ENCODE data around the gene ANKIB1. TPM values are rescaled to one million over a fixed set of nuclear protein-coding genes. Genes with fewer than 3 reads are reported as not detected.
A peak's percentile ranks its signal among the peaks of the same experiment; 100 is the strongest.
"Not testable (repeated sequence)": the region's sequence is repeated elsewhere in the genome, so short reads cannot be mapped to it uniquely, and the experiment has no call there.

Gene ANKIB1
- 25.0 and 43.3 TPM in 2 replicates for total RNA-seq

- peak; percentile 37 for DNase-seq (ENCODE audit: extremely low read depth, low read depth, low spot score)
Measured at GRCh38 chr7:92245487-92246359, at the start of gene ANKIB1, which contains the start of gene KRIT1. Gene ANKIB1 (plus strand): TSS chr7:92245974. CDS start chr7:92294979, 49,005 bp downstream. Gene KRIT1 (minus strand): TSS chr7:92245914. CDS start chr7:92242135, 3,779 bp downstream.

- DNase-seq (ENCODE audit: extremely low read depth, low read depth, low spot score), result no peak
Measured at GRCh38 chr7:92200791-92201190, 45.0 kb upstream of the ANKIB1 start.

GRCh38 chr7:92205987-92206386, 39.8 kb upstream of the ANKIB1 start:
- DNase-seq (ENCODE audit: extremely low read depth, low read depth, low spot score), result no peak

- DNase-seq (ENCODE audit: extremely low read depth, low read depth, low spot score), result no peak
Measured at GRCh38 chr7:92206672-92207071, 39.1 kb upstream of the ANKIB1 start.

- DNase-seq (ENCODE audit: extremely low read depth, low read depth, low spot score), result no peak
Measured at GRCh38 chr7:92221766-92222165, 24.0 kb upstream of the ANKIB1 start.

GRCh38 chr7:92226981-92227380, 18.8 kb upstream of the ANKIB1 start:
- DNase-seq (ENCODE audit: extremely low read depth, low read depth, low spot score), result no peak

GRCh38 chr7:92228100-92228499, 17.7 kb upstream of the ANKIB1 start:
- no peak for DNase-seq (ENCODE audit: extremely low read depth, low read depth, low spot score)

GRCh38 chr7:92228742-92229141, 17.0 kb upstream of the ANKIB1 start:
- DNase-seq (ENCODE audit: extremely low read depth, low read depth, low spot score), result no peak

- DNase-seq (ENCODE audit: extremely low read depth, low read depth, low spot score), result no peak
Measured at GRCh38 chr7:92230547-92230946, 15.2 kb upstream of the ANKIB1 start.

- no peak for DNase-seq (ENCODE audit: extremely low read depth, low read depth, low spot score)
Measured at GRCh38 chr7:92242972-92243371, 2.8 kb upstream of the ANKIB1 start.

- no peak for DNase-seq (ENCODE audit: extremely low read depth, low read depth, low spot score)
Measured at GRCh38 chr7:92244808-92245486, 827 bp upstream of the ANKIB1 start.

GRCh38 chr7:92246360-92247101, 757 bp downstream of the ANKIB1 start:
- DNase-seq (ENCODE audit: extremely low read depth, low read depth, low spot score), result no peak

- DNase-seq (ENCODE audit: extremely low read depth, low read depth, low spot score), result no peak
Measured at GRCh38 chr7:92250603-92251002, 4.8 kb downstream of the ANKIB1 start.

- DNase-seq (ENCODE audit: extremely low read depth, low read depth, low spot score), result no peak
Measured at GRCh38 chr7:92251181-92251580, 5.4 kb downstream of the ANKIB1 start.

- DNase-seq (ENCODE audit: extremely low read depth, low read depth, low spot score), result no peak
Measured at GRCh38 chr7:92253251-92253650, 7.5 kb downstream of the ANKIB1 start.

- not testable (repeated sequence) for DNase-seq (ENCODE audit: extremely low read depth, low read depth, low spot score)
Measured at GRCh38 chr7:92254800-92255199, 9.0 kb downstream of the ANKIB1 start.

GRCh38 chr7:92255308-92255707, 9.5 kb downstream of the ANKIB1 start:
- no peak for DNase-seq (ENCODE audit: extremely low read depth, low read depth, low spot score)

- DNase-seq (ENCODE audit: extremely low read depth, low read depth, low spot score), result no peak
Measured at GRCh38 chr7:92259062-92259461, 13.3 kb downstream of the ANKIB1 start.

- no peak for DNase-seq (ENCODE audit: extremely low read depth, low read depth, low spot score)
Measured at GRCh38 chr7:92259610-92260247, 14.0 kb downstream of the ANKIB1 start.

- no peak for DNase-seq (ENCODE audit: extremely low read depth, low read depth, low spot score)
Measured at GRCh38 chr7:92260248-92260781, 14.5 kb downstream of the ANKIB1 start.
